Skeletal muscle tissue (tissue), 4 donors: ENCODE results near the gene EVA1A. TPM values are rescaled to one million over a fixed set of nuclear protein-coding genes. Genes with fewer than 3 reads are reported as not detected.

Source experiments
- H3K27ac ChIP-seq: one replicate; pipeline ENCODE4 v1.7.0; 2013; ENCODE audit warnings: mild to moderate bottlenecking, low read depth, low read length, inconsistent platforms
- H3K27me3 ChIP-seq, 3 donors: one replicate each; pipeline ENCODE4 v1.7.0; 2013; ENCODE audit warnings: low read length in 3 of 3; ENCODE audit not compliant: control insufficient read depth in 3 of 3, insufficient read depth in 3 of 3
- H3K36me3 ChIP-seq, 3 donors: one replicate each; pipeline ENCODE4 v1.7.0; 2013; ENCODE audit warnings: low read length in 3 of 3; ENCODE audit not compliant: control insufficient read depth in 3 of 3, insufficient read depth in 3 of 3
- H3K4me1 ChIP-seq, 3 donors: one replicate each; pipeline ENCODE4 v1.7.0; 2013; ENCODE audit warnings: low read length in 3 of 3, mild to moderate bottlenecking in 3 of 3; ENCODE audit not compliant: control insufficient read depth in 3 of 3, insufficient read depth in 3 of 3
- H3K4me3 ChIP-seq, 3 donors: one replicate each; pipeline ENCODE4 v1.7.0; 2013; ENCODE audit warnings: low read length in 3 of 3
- H3K9ac ChIP-seq, 3 donors: one replicate each; pipeline ENCODE4 v1.7.0; 2013; ENCODE audit warnings: low read length in 3 of 3, mild to moderate bottlenecking in 3 of 3, moderate library complexity in 2 of 3, low read depth in 1 of 3
- H3K9me3 ChIP-seq, 3 donors: one replicate each; pipeline ENCODE4 v1.7.0; 2013; ENCODE audit warnings: low read length in 3 of 3; ENCODE audit not compliant: control insufficient read depth in 3 of 3
- total RNA-seq: library from RNA; depleted of rRNA; stranded (reverse); fragments of >200 nt; gene quantifications from one replicate; pipeline ENCODE4 v1.2.3, GENCODE V29; 2014
- donor health status: Osteomylitis.

Gene EVA1A
- total RNA-seq, 1 donor from 2014 or later, result 6.3 TPM

DNA sequence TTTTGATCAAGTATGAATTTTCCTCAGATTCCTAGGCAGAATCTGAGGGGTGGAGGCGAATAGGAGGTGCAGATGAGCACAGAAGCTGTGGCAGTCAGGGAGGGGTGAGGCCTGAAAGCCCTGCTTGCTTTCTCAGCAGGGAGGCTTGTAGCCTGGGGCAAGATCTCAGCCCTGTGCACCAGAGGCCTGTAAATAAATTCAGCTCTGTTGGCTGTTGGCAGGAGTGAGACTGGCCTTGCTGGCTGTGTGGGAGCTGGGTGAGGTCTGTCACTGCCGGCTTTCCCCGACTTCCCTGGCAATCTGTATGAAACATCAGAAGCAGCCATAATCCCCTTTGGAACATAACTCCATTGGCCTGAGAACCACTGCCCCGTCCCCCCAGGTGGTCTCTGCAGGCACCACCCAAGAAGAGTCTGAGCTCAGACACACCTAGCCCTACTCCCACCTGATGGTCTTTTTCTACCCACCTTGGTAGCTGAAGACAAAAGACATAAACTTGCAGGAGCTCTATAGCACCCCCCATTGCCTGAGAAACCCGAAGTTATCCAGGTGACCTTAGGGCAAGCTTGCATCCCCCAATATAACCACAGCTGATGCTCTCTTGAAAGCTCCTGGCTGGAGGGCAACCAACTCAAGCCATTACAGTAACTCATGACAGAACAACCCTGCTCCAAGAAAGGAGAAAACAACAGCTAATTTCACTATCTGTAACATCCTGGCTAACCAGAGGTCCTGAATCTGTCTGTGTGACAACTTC lies 32.3 kb downstream of the EVA1A start:
- Histone ChIP-seq H3K27me3 (peaks cover 0 to 5% (median 0%) of the 10 kb centered on the region in 3 donors), H3K9ac (no peak overlapping the region), H3K36me3 (no peaks in the 10 kb centered on the region), H3K4me3 (no peak overlapping the region), H3K27ac (no peak overlapping the region), H3K9me3 (no peaks in the 10 kb centered on the region), H3K4me1 (no peaks in the 10 kb centered on the region)

DNA sequence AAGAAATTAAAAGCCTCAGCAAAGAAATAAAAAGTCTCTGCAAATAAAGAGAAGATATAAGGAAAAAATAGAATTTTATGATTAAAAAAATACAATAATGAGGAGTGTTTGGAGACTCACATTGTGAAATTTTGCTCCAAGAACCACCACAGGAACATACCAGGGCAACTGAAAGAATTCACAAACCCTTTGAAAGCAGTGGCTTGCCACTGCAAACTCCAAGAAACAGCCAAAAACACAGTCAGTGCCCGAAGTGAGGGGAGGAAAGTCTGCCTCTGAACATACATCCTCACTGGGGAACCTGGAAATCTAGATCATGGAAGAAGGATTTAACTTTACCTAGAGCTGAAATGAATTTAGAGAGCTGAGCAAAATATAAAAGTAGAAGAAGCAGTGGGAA lies 33.1 kb downstream of the EVA1A start:
- Histone ChIP-seq H3K4me3 (no peak overlapping the region), H3K36me3 (no peaks in the 10 kb centered on the region), H3K27ac (no peak overlapping the region), H3K27me3 (peaks cover 0 to 5% (median 0%) of the 10 kb centered on the region in 3 donors), H3K9me3 (no peaks in the 10 kb centered on the region), H3K4me1 (no peaks in the 10 kb centered on the region), H3K9ac (no peak overlapping the region)

GRCh38 chr2:75526842-75527241 lies 33.9 kb downstream of the EVA1A start:
- H3K36me3 ChIP-seq, result no peaks in the 10 kb centered on the region
- H3K9me3 ChIP-seq, result no peaks in the 10 kb centered on the region
- peaks cover 0 to 5% (median 0%) of the 10 kb centered on the region in 3 donors for H3K27me3 ChIP-seq
- no peak overlapping the region for H3K9ac ChIP-seq
- H3K4me1 ChIP-seq, result no peaks in the 10 kb centered on the region
- no peak overlapping the region for H3K4me3 ChIP-seq
- no peak overlapping the region for H3K27ac ChIP-seq

DNA sequence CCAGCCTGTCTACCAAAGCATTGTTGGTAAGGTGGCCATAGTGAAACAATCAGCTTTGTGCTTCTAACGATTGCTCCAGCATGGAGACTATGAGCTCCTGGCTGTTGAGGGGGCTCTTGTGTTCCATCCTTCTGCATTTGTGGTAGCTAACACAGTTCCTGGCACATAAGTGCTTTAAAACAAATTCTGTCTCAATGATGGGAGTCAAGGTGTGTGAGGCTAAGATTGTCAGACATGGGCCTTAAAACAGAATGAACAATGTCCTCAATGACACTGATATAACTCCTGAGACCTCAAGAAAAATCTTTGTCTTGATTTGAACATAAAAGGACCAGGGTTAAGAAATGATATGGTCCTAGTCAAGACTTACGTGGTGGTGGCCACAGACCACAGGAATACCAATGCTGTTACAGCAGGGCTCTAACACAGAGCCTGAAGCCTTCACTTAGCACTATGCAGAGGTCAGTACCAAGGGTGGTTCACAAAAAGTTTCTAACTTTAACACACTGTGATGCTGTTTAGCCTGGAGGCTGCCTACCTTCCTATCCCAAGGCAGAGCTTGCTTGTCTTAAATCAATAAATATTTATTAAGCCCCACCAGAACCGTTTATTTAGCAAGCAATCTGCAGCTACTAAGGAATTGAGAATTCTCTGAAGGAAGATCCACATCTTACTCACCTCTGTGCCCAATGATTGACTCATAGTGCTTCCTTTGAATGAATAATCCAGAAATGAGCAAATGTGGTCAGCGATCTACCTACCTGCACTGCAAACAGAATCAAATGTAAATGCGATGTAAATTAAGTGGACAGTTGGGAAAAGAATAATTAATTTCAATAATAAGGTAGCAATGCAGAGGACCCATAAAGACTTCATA lies 35.1 kb downstream of the EVA1A start:
- Histone ChIP-seq H3K27me3 (peaks cover 0 to 5% (median 0%) of the 10 kb centered on the region in 3 donors), H3K27ac (no peak overlapping the region), H3K4me1 (no peaks in the 10 kb centered on the region), H3K36me3 (no peaks in the 10 kb centered on the region), H3K9me3 (no peaks in the 10 kb centered on the region), H3K9ac (no peak overlapping the region), H3K4me3 (no peak overlapping the region)

DNA sequence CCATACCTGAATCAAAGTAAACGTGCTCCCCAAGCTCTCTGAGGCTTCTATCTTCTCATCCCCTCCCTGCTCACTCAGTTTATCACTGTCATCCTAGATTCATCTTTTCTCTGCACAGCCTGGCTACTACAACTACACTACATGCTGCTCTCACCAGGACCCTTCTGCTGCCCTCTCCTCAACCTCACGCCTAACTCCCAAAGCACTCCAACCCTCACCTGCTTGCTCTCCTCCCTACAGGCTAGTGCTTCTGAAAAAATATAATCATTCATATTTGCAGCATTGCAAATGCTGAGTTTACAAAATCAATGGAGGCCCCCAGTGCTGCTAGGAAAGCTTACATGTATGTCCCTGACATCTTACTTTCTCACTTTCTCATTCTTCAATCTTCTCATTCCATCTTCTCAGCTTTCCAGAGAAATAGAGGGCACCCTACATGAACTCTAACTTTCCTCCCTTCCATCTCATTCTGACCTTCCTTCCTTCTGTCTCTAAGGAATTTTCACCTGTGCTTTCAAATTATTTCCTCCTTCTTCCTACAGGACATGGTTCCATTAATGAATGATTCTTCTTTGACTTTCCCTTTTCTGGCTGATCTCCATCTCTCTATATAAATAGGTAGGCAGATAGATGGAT lies 36.3 kb downstream of the EVA1A start:
- Histone ChIP-seq H3K27me3 (peaks cover 0 to 5% (median 0%) of the 10 kb centered on the region in 3 donors), H3K4me1 (no peaks in the 10 kb centered on the region), H3K27ac (no peak overlapping the region), H3K9ac (no peak overlapping the region), H3K9me3 (no peaks in the 10 kb centered on the region), H3K4me3 (no peak overlapping the region), H3K36me3 (no peaks in the 10 kb centered on the region)

DNA sequence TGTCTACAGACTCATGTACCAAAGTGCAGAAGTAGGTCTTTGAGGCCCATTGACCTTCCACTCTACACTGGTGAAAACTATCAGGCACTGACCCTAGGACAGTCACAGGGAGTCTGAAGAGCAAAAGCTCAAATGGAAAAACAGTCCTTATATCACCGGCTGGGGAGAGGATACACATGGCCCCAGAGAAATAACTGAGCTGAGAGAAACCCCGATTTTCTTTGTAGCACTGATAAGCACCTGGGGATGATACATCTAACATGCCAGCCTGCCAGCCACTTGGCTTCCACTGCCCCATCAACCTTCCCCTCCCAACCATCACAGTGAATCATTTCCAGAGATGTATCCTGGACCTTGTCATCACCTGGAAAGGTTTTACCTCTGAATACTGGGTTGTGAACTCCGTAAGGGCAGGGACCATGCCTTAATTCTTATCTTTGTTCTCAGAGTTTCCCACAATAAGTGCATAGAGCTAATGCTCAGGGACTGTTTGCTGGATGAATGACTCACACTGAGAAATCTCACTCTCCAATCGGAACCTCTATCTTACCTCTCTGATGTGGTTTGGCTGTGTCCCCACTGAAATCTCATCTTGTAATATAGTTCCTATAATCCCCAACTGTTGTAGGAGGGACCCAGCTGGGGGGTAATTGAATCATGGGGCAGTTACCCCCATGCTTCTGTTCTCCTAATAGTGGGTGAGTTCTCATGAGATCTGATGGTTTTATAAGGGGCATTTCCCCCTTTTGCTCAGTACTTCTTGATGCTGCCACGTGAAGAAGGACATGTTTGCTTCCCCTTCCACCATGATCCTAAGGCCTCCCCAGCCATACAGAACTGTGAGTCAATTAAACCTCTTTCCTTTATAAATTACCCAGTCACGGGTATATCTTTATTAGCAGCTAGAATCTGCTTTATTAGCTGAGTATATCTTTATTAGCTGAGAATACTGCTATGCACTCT lies 37.1 kb downstream of the EVA1A start:
- Histone ChIP-seq H3K9ac (no peak overlapping the region), H3K36me3 (no peaks in the 10 kb centered on the region), H3K27me3 (peaks cover 0 to 5% (median 0%) of the 10 kb centered on the region in 3 donors), H3K4me3 (no peak overlapping the region), H3K9me3 (no peaks in the 10 kb centered on the region), H3K27ac (no peak overlapping the region), H3K4me1 (no peaks in the 10 kb centered on the region)

DNA sequence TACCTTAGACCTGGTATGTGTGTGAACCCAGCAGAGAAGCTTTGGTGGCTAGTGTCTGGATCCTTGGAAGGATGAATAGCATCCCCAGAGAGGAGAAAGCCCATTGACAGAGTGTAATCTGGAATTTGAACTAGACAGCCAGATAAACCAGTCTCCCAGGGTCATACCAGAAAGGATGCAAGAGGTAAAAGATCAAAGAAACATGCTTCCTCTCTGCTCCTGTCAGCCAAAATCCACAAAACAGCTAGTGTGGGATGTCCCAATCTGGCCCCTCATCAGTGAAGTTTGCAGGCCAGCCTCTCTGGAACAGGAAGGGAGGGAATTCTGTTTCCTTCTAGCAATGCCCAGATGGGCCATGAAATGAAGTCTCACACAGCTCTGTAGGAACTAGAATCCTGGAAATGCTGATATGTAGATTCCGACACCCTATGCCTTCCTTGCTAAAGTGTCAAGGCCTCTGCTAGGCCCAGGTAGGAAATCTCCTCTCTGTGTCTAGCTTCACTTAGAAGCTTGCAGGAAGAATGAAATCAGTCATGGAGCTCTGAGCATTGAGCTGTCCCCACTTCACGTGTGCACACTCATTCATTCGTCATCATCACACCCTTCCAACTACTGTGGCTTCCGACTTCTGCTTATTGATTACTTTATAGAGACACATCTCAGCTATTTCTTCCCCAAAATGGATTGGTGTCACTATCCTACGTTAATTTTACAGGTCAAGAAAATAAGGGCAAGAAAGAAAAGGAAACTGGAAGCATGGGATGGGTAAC lies 38.0 kb downstream of the EVA1A start:
- Histone ChIP-seq H3K9ac (no peak overlapping the region), H3K27ac (no peak overlapping the region)

DNA sequence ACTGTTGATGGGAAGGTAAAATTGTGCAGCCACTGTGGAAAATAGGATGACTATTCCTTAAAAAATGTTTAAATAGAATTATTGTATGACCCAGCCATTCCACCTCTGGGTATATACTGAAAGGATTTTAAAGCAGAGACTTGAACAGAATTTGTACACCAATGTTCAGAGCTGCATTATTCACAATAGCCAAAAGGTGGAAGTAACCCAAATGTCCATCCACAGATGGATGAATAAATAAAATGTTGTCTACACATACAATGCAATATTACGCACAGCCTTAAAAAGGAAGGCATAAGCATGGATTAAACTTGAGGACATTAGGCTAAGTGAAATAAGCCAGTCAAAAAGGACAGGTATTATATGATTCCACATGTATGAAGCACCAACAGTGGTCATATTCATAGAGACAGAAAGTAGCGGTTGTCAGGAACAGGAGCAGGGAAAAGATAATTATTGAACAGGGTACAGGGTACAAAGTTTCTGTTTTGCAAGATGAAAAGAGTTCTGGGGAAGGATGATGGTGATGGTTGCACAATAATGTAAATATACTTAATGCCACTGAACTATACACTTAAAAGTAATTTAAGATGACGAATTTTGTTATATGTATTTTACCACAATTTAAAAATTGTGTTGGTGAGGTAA lies 39.4 kb downstream of the EVA1A start:
- Histone ChIP-seq H3K4me1 (no peaks in the 10 kb centered on the region), H3K4me3 (no peak overlapping the region), H3K27ac (no peak overlapping the region), H3K36me3 (no peaks in the 10 kb centered on the region), H3K9me3 (no peaks in the 10 kb centered on the region), H3K9ac (no peak overlapping the region), H3K27me3 (peaks cover 0 to 5% (median 0%) of the 10 kb centered on the region in 3 donors)

More for the DNA sequence above, 38.0 kb downstream of the EVA1A start:
- Histone ChIP-seq H3K36me3 (no peaks in the 10 kb centered on the region), H3K27me3 (peaks cover 0 to 5% (median 0%) of the 10 kb centered on the region in 3 donors), H3K4me3 (no peak overlapping the region), H3K4me1 (no peaks in the 10 kb centered on the region), H3K9me3 (no peaks in the 10 kb centered on the region)
